Kidney (tissue), 14 donors: ENCODE measurements around the gene TMEM63A. TPM values are rescaled to one million over a fixed set of nuclear protein-coding genes. Genes with fewer than 3 reads are reported as not detected.
"Not testable (repeated sequence)": the region's sequence is repeated elsewhere in the genome, so short reads cannot be mapped to it uniquely, and the experiment has no call there.

ENCODE experiments used
- DNase-seq, 5 donors: peaks; one replicate each; pipeline ENCODE4 v3.0.0-alpha.2; 2013 to 2020
- FAIRE-seq: peaks from 2 replicates; lab custom pipeline; 2012; peaks lifted over from hg19 to GRCh38; lab: Jason Lieb, UNC
- H3K27ac ChIP-seq, 2 donors: one replicate each; pipeline ENCODE4 v1.7.0; 2013; ENCODE audit warnings: low read depth in 2 of 2, low read length in 2 of 2, inconsistent platforms in 1 of 2
- H3K27me3 ChIP-seq: one replicate; pipeline ENCODE4 v1.7.1; 2013; ENCODE audit warnings: low read length, inconsistent platforms; ENCODE audit not compliant: control insufficient read depth, insufficient read depth
- H3K36me3 ChIP-seq, 3 donors: one replicate each; pipeline versions ENCODE4 v1.7.0 to v1.7.1; 2013; ENCODE audit warnings: low read length in 3 of 3, control low read depth in 1 of 3, inconsistent platforms in 1 of 3; ENCODE audit not compliant: insufficient read depth in 3 of 3, control insufficient read depth in 2 of 3
- H3K4me1 ChIP-seq, 3 donors: one replicate each; pipeline versions ENCODE4 v1.7.0 to v1.7.1; 2013; ENCODE audit warnings: low read length in 3 of 3, inconsistent platforms in 1 of 3, low read depth in 1 of 3; ENCODE audit not compliant: control insufficient read depth in 2 of 3, insufficient read depth in 2 of 3
- H3K4me3 ChIP-seq, 3 donors: one replicate each; pipeline versions ENCODE4 v1.7.0 to v1.8.1; 2013; ENCODE audit warnings: low read length in 3 of 3, control low read depth in 1 of 3, inconsistent platforms in 1 of 3
- H3K9ac ChIP-seq, 3 donors: one replicate each; pipeline versions ENCODE4 v1.7.0 to v1.7.1; 2013; ENCODE audit warnings: low read length in 3 of 3, control low read depth in 1 of 3, inconsistent platforms in 1 of 3
- H3K9me3 ChIP-seq, 3 donors: one replicate each; pipeline versions ENCODE4 v1.7.0 to v1.7.1; 2013; ENCODE audit warnings: low read length in 3 of 3, control low read depth in 1 of 3, inconsistent platforms in 1 of 3; ENCODE audit not compliant: control insufficient read depth in 2 of 3, insufficient read depth in 1 of 3
- intact Hi-C: fragments of 100-400 bp; cut with DNase I; formaldehyde crosslinking; loops from one replicate; pipeline ENCODE4 v1.11.1; 2022
- polyA plus RNA-seq: library from polyadenylated mRNA; stranded (reverse); fragments of 350-450 nt; fragmentation: Illumina TruSeq; extraction: RNeasy Lipid Tissue Mini Kit (QIAGEN cat#74804); gene quantifications from one replicate; pipeline ENCODE4 v1.2.3, GENCODE V29; 2014; ENCODE audit warnings: low read depth, low replicate concordance; ENCODE audit not compliant: insufficient read depth
- total RNA-seq: library from RNA; stranded (reverse); fragmentation: NEBNext Ultra II Directional; extraction: Animal tissue kit (Norgen Biotek cat#: 25700); gene quantifications from one replicate; pipeline ENCODE4 v1.2.1, GENCODE V29; 2021
- TF ChIP-seq, protein P1 (sequence below): IDR thresholded peaks from 3 replicates; pipeline ENCODE4 v1.5.1; 2012; ENCODE audit warnings: mild to moderate bottlenecking, moderate library complexity, borderline replicate concordance; ENCODE audit not compliant: insufficient read depth; ENCODE audit errors: extremely low read depth
- donor health status: control.
- donor health status: control.
- donor health status: control.
- donor health status: control.
- donor health status: control.
- donor health status: DM: yes; HTN: yes; CAD: no.
- donor health status: Normal renal cell carcinoma (clear cell type).

TMEM63A gene
- total and polyA plus RNA-seq, 2 donors from 2014 or later: 25.5 to 159 TPM

DNA sequence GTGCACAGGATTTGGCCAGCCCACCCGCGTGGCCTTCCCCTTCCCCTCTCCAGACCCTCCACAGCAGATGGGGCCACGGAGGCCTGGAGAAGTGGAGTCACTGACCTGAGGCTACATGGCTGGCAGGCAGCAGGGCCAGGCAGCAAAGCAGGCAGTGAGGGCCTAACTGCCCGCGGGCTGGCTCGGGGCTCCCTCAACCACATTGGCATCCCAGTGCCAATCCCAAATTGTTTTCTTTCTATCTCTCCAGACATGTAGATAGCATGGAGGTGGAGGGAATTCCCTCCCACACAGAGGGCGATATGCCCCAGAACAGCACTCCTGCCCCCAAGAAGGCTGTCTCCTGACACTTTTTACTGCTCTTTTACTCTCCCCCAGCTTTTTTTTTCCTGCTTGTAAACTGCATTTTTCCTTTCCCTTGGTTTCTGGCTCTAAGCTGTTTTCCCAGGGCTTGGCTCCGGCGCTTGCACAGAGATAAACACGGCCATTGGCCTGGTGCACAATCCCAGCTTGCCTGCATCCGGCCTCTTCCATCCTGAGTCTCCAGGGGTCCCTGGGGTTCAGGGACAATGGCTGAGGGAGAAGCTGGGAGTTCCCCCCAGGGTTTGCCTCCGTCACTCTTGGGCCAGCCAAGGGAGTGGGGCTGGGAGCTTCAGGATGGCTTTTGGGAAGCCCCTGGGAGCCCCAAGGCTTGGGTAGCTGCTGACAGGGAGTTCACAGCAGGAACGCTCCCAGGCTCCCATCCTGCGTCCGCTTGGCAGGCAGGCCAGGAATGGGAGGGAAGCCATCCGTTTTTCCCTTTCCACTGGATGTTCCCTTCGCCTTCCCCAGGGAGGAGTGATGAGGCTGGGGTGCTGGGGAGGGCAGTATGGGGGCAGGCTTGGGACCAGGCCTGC, 65.3 kb downstream of the TMEM63A start:
- Histone ChIP-seq H3K4me3 (no peak overlapping the region), H3K4me1 (peaks cover 0 to 53% (median 47%) of the 10 kb centered on the region in 3 donors), H3K9ac (peak overlapping the region in 1 of 3 donors; percentile 69), H3K36me3 (peaks cover 0 to under 1% (median 0%) of the 10 kb centered on the region in 3 donors), H3K9me3 (no peaks in the 10 kb centered on the region), H3K27ac (peak overlapping the region; percentile 93 to 96), H3K27me3 (no peaks in the 10 kb centered on the region)
- intact Hi-C loops: no loop called here
- FAIRE-seq (no peak), DNase-seq (peak in 4 of 5 donors; percentile 28 to 86 (median 72))
- TF ChIP-seq, protein P1, sequence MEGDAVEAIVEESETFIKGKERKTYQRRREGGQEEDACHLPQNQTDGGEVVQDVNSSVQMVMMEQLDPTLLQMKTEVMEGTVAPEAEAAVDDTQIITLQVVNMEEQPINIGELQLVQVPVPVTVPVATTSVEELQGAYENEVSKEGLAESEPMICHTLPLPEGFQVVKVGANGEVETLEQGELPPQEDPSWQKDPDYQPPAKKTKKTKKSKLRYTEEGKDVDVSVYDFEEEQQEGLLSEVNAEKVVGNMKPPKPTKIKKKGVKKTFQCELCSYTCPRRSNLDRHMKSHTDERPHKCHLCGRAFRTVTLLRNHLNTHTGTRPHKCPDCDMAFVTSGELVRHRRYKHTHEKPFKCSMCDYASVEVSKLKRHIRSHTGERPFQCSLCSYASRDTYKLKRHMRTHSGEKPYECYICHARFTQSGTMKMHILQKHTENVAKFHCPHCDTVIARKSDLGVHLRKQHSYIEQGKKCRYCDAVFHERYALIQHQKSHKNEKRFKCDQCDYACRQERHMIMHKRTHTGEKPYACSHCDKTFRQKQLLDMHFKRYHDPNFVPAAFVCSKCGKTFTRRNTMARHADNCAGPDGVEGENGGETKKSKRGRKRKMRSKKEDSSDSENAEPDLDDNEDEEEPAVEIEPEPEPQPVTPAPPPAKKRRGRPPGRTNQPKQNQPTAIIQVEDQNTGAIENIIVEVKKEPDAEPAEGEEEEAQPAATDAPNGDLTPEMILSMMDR: no peak

- Histone ChIP-seq H3K4me3 (no peak overlapping the region), H3K9ac (no peak overlapping the region), H3K9me3 (no peaks in the 10 kb centered on the region), H3K36me3 (no peaks in the 10 kb centered on the region), H3K27ac (peak overlapping the region in 1 of 2 donors; percentile 41), H3K27me3 (no peaks in the 10 kb centered on the region), H3K4me1 (peaks cover 0 to 60% (median 56%) of the 10 kb centered on the region in 3 donors)
- no peak for FAIRE-seq
- intact Hi-C loops: no loop called here
- peak in 2 of 5 donors; percentile 32 to 58 for DNase-seq
- TF ChIP-seq, protein P1: no peak
These were observed 66.5 kb downstream of the TMEM63A start for GRCh38 chr1:225815526-225816178.

GRCh38 chr1:225815090-225815489, 67.1 kb downstream of the TMEM63A start:
- H3K27ac ChIP-seq: peak overlapping the region; percentile 82 to 84
- H3K9me3 ChIP-seq, intact Hi-C loops, H3K27me3 ChIP-seq, DNase-seq, H3K36me3 ChIP-seq, H3K4me3 ChIP-seq, H3K9ac ChIP-seq, FAIRE-seq: not testable (repeated sequence)
- peaks cover 0 to 60% (median 56%) of the 10 kb centered on the region in 3 donors for H3K4me1 ChIP-seq

GRCh38 chr1:225814381-225814780, 67.8 kb downstream of the TMEM63A start:
- TF ChIP-seq, protein P1: no peak
- Histone ChIP-seq H3K9ac (peak overlapping the region in 1 of 3 donors; percentile 53), H3K4me3 (peak overlapping the region in 1 of 3 donors; percentile 38), H3K27me3 (no peaks in the 10 kb centered on the region), H3K4me1 (peaks cover 0 to 60% (median 56%) of the 10 kb centered on the region in 3 donors), H3K9me3 (no peaks in the 10 kb centered on the region), H3K27ac (peak overlapping the region; percentile 82 to 84), H3K36me3 (no peaks in the 10 kb centered on the region)
- no peak for DNase-seq
- FAIRE-seq: no peak
- intact Hi-C loops: no loop called here
